Hematopoietic multipotent progenitor cell treated with erythropoietin and hydrocortisone succinate and interleukin-3 and kit ligand, for 4 days (in vitro differentiated cells): Measurements from ENCODE around the gene HBM.
"Not testable (repeated sequence)": the region's sequence is repeated elsewhere in the genome, so short reads cannot be mapped to it uniquely, and the experiment has no call there.

Experiments
- DNase-seq: peaks from one replicate; pipeline ENCODE4 v3.0.0-alpha.2; 2015

Gene HBM

GRCh38 chr16:187330-187729 is 21.6 kb downstream of the HBM start:
- DNase-seq = no peak

- DNase-seq = peak; percentile 52
Measured at GRCh38 chr16:188674-189073, 22.9 kb downstream of the HBM start.

GRCh38 chr16:189604-190186 is 23.9 kb downstream of the HBM start:
- DNase-seq = no peak

GRCh38 chr16:191831-192230 is 26.1 kb downstream of the HBM start:
- DNase-seq = no peak

- no peak for DNase-seq
Measured at GRCh38 chr16:192686-193085, 26.9 kb downstream of the HBM start.

- no peak for DNase-seq
Measured at GRCh38 chr16:193441-193840, 27.7 kb downstream of the HBM start.

GRCh38 chr16:194516-194915 is 28.7 kb downstream of the HBM start:
- no peak for DNase-seq

- DNase-seq = no peak
Measured at GRCh38 chr16:200388-200787, 34.6 kb downstream of the HBM start.

GRCh38 chr16:203246-203645 is 37.5 kb downstream of the HBM start:
- DNase-seq = no peak

GRCh38 chr16:204046-204445 is 38.3 kb downstream of the HBM start:
- DNase-seq = not testable (repeated sequence)

GRCh38 chr16:209359-209758 is 43.6 kb downstream of the HBM start:
- DNase-seq = not testable (repeated sequence)

- not testable (repeated sequence) for DNase-seq
Measured at GRCh38 chr16:211631-212180, 45.9 kb downstream of the HBM start.

- no peak for DNase-seq
Measured at GRCh38 chr16:212999-213398, 47.2 kb downstream of the HBM start.
